Activated CD8-positive, alpha-beta memory T cell treated with anti-CD3 and anti-CD28 coated beads for 1 hour (primary cell): ENCODE data around the gene CCL7.

ENCODE experiments used
- DNase-seq, 2 donors: peaks; one replicate each; pipeline ENCODE4 v3.0.0-alpha.2; 2020; ENCODE audit warnings: low read depth in 1 of 2; ENCODE audit errors: extremely low read depth in 1 of 2

CCL7 gene

GRCh38 chr17:34283571-34283970 is 13.6 kb downstream of the CCL7 start:
- DNase-seq, result no peak

- DNase-seq, result no peak
These were observed 15.3 kb downstream of the CCL7 start, which contains the start of gene CCL11 for GRCh38 chr17:34285286-34285792. TSS of gene CCL11 (plus strand) at chr17:34285742. CDS start at chr17:34285809, 67 bp downstream.

- no peak for DNase-seq
These were observed 17.9 kb downstream of the CCL7 start for GRCh38 chr17:34287875-34288274.

GRCh38 chr17:34290586-34290985 is 20.6 kb downstream of the CCL7 start:
- no peak for DNase-seq

GRCh38 chr17:34291721-34292348 is 21.8 kb downstream of the CCL7 start:
- DNase-seq, result no peak

- DNase-seq, result no peak
These were observed 29.0 kb downstream of the CCL7 start for GRCh38 chr17:34299027-34299426.

GRCh38 chr17:34299956-34300577 is 30.0 kb downstream of the CCL7 start:
- no peak for DNase-seq

GRCh38 chr17:34300652-34301370 is 30.8 kb downstream of the CCL7 start:
- DNase-seq, result no peak

- no peak for DNase-seq
These were observed 32.0 kb downstream of the CCL7 start for GRCh38 chr17:34301986-34302385.

- DNase-seq, result no peak
These were observed 32.6 kb downstream of the CCL7 start for GRCh38 chr17:34302636-34303035.

GRCh38 chr17:34303606-34304005 is 33.6 kb downstream of the CCL7 start:
- DNase-seq, result no peak

GRCh38 chr17:34305061-34305460 is 35.0 kb downstream of the CCL7 start:
- no peak for DNase-seq

- no peak for DNase-seq
These were observed 35.6 kb downstream of the CCL7 start for GRCh38 chr17:34305606-34306005.

- DNase-seq, result no peak
These were observed 36.4 kb downstream of the CCL7 start for GRCh38 chr17:34306466-34306865.

- no peak for DNase-seq
These were observed 37.1 kb downstream of the CCL7 start for GRCh38 chr17:34307110-34307509.

- DNase-seq, result no peak
These were observed 38.4 kb downstream of the CCL7 start for GRCh38 chr17:34308371-34308770.

GRCh38 chr17:34311291-34311690 is 41.3 kb downstream of the CCL7 start:
- DNase-seq, result no peak

- DNase-seq, result no peak
These were observed 42.1 kb downstream of the CCL7 start for GRCh38 chr17:34312080-34312479.

- no peak for DNase-seq
These were observed 43.1 kb downstream of the CCL7 start for GRCh38 chr17:34313164-34313563.

GRCh38 chr17:34314279-34314678 is 44.3 kb downstream of the CCL7 start:
- no peak for DNase-seq

GRCh38 chr17:34318474-34318873 is 48.5 kb downstream of the CCL7 start:
- DNase-seq, result no peak

- no peak for DNase-seq
These were observed 49.0 kb downstream of the CCL7 start, which contains the start of gene CCL8 for GRCh38 chr17:34319039-34319483. TSS of gene CCL8 (plus strand) at chr17:34319435. CDS start at chr17:34319502, 67 bp downstream.
